H9 (cell line): ENCODE results near the gene GPLD1. TPM values are rescaled to one million over a fixed set of nuclear protein-coding genes. Genes with fewer than 3 reads are reported as not detected.

Experiments
- DNase-seq: peaks from one replicate; pipeline ENCODE4 v3.0.0-alpha.2; 2017
- H2AFZ ChIP-seq: one replicate; pipeline ENCODE4 v1.6.1; 2013; ENCODE audit warnings: mild to moderate bottlenecking, low read length, control low read depth, moderate library complexity
- H2AK5ac ChIP-seq: 2 replicates; pipeline ENCODE4 v1.6.1; 2013; ENCODE audit warnings: low read length, control low read depth, mixed read lengths; ENCODE audit not compliant: insufficient read length
- H2BK120ac ChIP-seq: one replicate; pipeline ENCODE4 v1.6.1; 2013; ENCODE audit warnings: low read depth, mild to moderate bottlenecking, low read length, control low read depth, inconsistent platforms; ENCODE audit not compliant: poor library complexity, severe bottlenecking
- H2BK12ac ChIP-seq: 2 replicates; pipeline ENCODE4 v1.6.1; 2013; ENCODE audit warnings: low read length, control low read depth, mixed read lengths, low read depth; ENCODE audit not compliant: insufficient read length
- H2BK15ac ChIP-seq: 2 replicates; pipeline ENCODE4 v1.6.1; 2013; ENCODE audit warnings: low read depth, low read length, control low read depth
- H2BK20ac ChIP-seq: one replicate; pipeline ENCODE4 v1.6.1; 2013; ENCODE audit warnings: low read depth, mild to moderate bottlenecking, low read length, control low read depth, inconsistent platforms; ENCODE audit not compliant: poor library complexity, severe bottlenecking
- H2BK5ac ChIP-seq: 2 replicates; pipeline ENCODE4 v1.6.1; 2013; ENCODE audit warnings: low read length, control low read depth, mixed read lengths; ENCODE audit not compliant: insufficient read length
- H3K14ac ChIP-seq: 2 replicates; pipeline ENCODE4 v1.6.1; 2013; ENCODE audit warnings: low read length, control low read depth; ENCODE audit not compliant: insufficient read depth
- H3K18ac ChIP-seq: 2 replicates; pipeline ENCODE4 v1.6.1; 2013; ENCODE audit warnings: low read depth, mild to moderate bottlenecking, mixed read lengths, low read length, control low read depth; ENCODE audit not compliant: insufficient read length
- H3K23ac ChIP-seq: 2 replicates; pipeline ENCODE4 v1.6.1; 2013; ENCODE audit warnings: low read length, control low read depth, mixed read lengths, low read depth; ENCODE audit not compliant: insufficient read length
- H3K23me2 ChIP-seq: 2 replicates; pipeline ENCODE4 v1.6.1; 2013; ENCODE audit warnings: low read depth, mild to moderate bottlenecking, mixed read lengths, low read length, control low read depth; ENCODE audit not compliant: insufficient read length, poor library complexity, severe bottlenecking
- H3K27ac ChIP-seq: 2 replicates; pipeline ENCODE4 v1.5.1; 2013; ENCODE audit warnings: low read length, control low read depth, mixed read lengths, low read depth; ENCODE audit not compliant: insufficient read length
- H3K27me3 ChIP-seq: 2 replicates; pipeline ENCODE4 v1.6.1; 2013; ENCODE audit warnings: low read length, control low read depth, inconsistent platforms; ENCODE audit not compliant: insufficient read depth
- H3K4ac ChIP-seq: 2 replicates; pipeline ENCODE4 v1.6.1; 2013; ENCODE audit warnings: low read depth, mild to moderate bottlenecking, control low read depth, inconsistent platforms, low read length, moderate library complexity
- H3K4me1 ChIP-seq: 2 replicates; pipeline ENCODE4 v1.6.1; 2013; ENCODE audit warnings: low read length, control low read depth, inconsistent platforms; ENCODE audit not compliant: insufficient read depth
- H3K4me2 ChIP-seq: 2 replicates; pipeline ENCODE4 v1.6.1; 2013; ENCODE audit warnings: low read length, control low read depth, mixed read lengths; ENCODE audit not compliant: insufficient read length, insufficient read depth
- H3K56ac ChIP-seq: 2 replicates; pipeline ENCODE4 v1.6.1; 2013; ENCODE audit warnings: low read depth, mild to moderate bottlenecking, mixed read lengths, low read length, control low read depth; ENCODE audit not compliant: insufficient read length
- H3K79me1 ChIP-seq: 2 replicates; pipeline ENCODE4 v1.6.1; 2013; ENCODE audit warnings: low read depth, mild to moderate bottlenecking, moderate library complexity, low read length, control low read depth, inconsistent platforms; ENCODE audit not compliant: insufficient read depth, poor library complexity, severe bottlenecking
- H3K79me2 ChIP-seq: 2 replicates; pipeline ENCODE4 v1.6.1; 2013; ENCODE audit warnings: low read length, control low read depth, inconsistent platforms; ENCODE audit not compliant: insufficient read depth
- H3K9ac ChIP-seq: 2 replicates; pipeline ENCODE4 v1.6.1; 2013; ENCODE audit warnings: low read length, control low read depth, mixed read lengths; ENCODE audit not compliant: insufficient read length; ENCODE audit errors: extremely low read depth
- H3K9me3 ChIP-seq: one replicate; pipeline ENCODE4 v1.6.1; 2013; ENCODE audit warnings: low read depth, low read length, inconsistent platforms; ENCODE audit not compliant: control insufficient read depth
- H3T11ph ChIP-seq: one replicate; pipeline ENCODE4 v1.6.1; 2013; ENCODE audit warnings: mild to moderate bottlenecking, low read length, control low read depth, inconsistent platforms
- H4K20me1 ChIP-seq: one replicate; pipeline ENCODE4 v1.6.1; 2013; ENCODE audit not compliant: control insufficient read depth, insufficient read length, insufficient read depth
- H4K5ac ChIP-seq: 2 replicates; pipeline ENCODE4 v1.6.1; 2013; ENCODE audit warnings: low read depth, mild to moderate bottlenecking, mixed read lengths, low read length, control low read depth; ENCODE audit not compliant: insufficient read length
- H4K8ac ChIP-seq: replicated peaks from 2 replicates; pipeline ENCODE4 v1.6.1; 2013; ENCODE audit warnings: low read length, control low read depth, mixed read lengths, low read depth; ENCODE audit not compliant: insufficient read length
- H4K91ac ChIP-seq: 2 replicates; pipeline ENCODE4 v1.6.1; 2013; ENCODE audit warnings: low read depth, mild to moderate bottlenecking, moderate library complexity, mixed read lengths, low read length, control low read depth; ENCODE audit not compliant: insufficient read length
- H3K27ac Mint-ChIP-seq, 3 experiments: 2 replicates in 2 of 3; 3 replicates in 1 of 3; pipeline ENCODE4 v1.8.0; 2020 to 2021; ENCODE audit warnings: mixed read lengths in 3 of 3, mild to moderate bottlenecking in 1 of 3, moderate library complexity in 1 of 3
- H3K27me3 Mint-ChIP-seq: 2 replicates; pipeline ENCODE4 v1.8.0; 2021; ENCODE audit warnings: low read depth, mild to moderate bottlenecking, moderate library complexity, mixed read lengths
- H3K36me3 Mint-ChIP-seq, 3 experiments: 2 replicates in 2 of 3; 3 replicates in 1 of 3; pipeline ENCODE4 v1.8.0; 2020 to 2021; ENCODE audit warnings: low read depth in 3 of 3, mixed read lengths in 3 of 3; ENCODE audit not compliant: insufficient read depth in 1 of 3
- H3K4me1 Mint-ChIP-seq, 2 experiments: 2 replicates each; pipeline ENCODE4 v1.8.0; 2020; ENCODE audit warnings: mixed read lengths in 2 of 2
- H3K4me3 Mint-ChIP-seq, 2 experiments: 2 replicates in 1 of 2; 3 replicates in 1 of 2; pipeline ENCODE4 v1.8.0; 2020 to 2021; ENCODE audit warnings: mild to moderate bottlenecking in 2 of 2, mixed read lengths in 2 of 2, moderate library complexity in 1 of 2
- H3K9me3 Mint-ChIP-seq, 2 experiments: 2 replicates in 1 of 2; 3 replicates in 1 of 2; pipeline ENCODE4 v1.8.0; 2020; ENCODE audit warnings: mild to moderate bottlenecking in 2 of 2, mixed read lengths in 2 of 2, moderate library complexity in 1 of 2
- WGBS: extraction: QIAGEN DNeasy Blood & Tissue Kit; methylation state at CpG from one replicate; pipeline ENCODE4 v1.1.7; 2013; ENCODE audit warnings: missing lambda C conversion rate, low lambda C conversion rate, mixed read lengths; ENCODE audit not compliant: insufficient read length; ENCODE audit errors: extremely low coverage; 5-methylcytosine and 5-hydroxymethylcytosine counted together
- total RNA-seq: library from RNA; stranded (reverse); gene quantifications from 2 replicates; pipeline ENCODE4 v1.2.1, GENCODE V29; 2021
- TF ChIP-seq, protein P1 (sequence below): fragments of 200-600 bp; sonication (generic); conservative IDR thresholded peaks from 3 replicates; pipeline ENCODE4 v1.8.0; 2021; ENCODE audit warnings: antibody characterized with exemption, mild to moderate bottlenecking

Gene GPLD1
- total RNA-seq, 1 experiment from 2014 or later, result 8.0 TPM

DNA sequence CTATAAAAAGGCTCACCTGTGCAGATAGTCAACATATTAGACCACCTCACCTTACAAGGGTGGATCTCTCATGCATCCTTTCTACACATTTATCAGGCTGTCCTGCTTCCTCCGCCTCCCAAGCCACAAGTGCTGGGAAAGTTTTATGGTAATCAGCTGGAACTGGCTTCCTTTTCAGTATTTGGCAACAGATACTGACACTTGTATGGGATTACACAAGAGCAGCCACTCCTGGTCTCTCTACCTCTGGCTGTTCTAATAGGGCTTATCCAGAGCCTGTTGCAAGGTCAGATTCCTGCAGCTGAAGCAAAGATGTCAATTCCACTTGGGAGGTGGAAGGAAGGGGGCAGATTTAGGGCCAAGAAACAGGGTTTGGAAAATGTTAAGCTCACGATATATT lies 503 bp upstream of the GPLD1 start:
- Histone ChIP-seq H2BK5ac (no peak overlapping the region), H4K20me1 (no peaks in the 10 kb centered on the region), H3K23ac (no peak overlapping the region), H2AK5ac (no peak overlapping the region), H3K23me2 (peaks cover 5% of the 10 kb centered on the region), H3K27ac (no peak overlapping the region), H4K5ac (no peak overlapping the region), H4K8ac (no peak overlapping the region), H2BK12ac (no peak overlapping the region), H2AFZ (no peak overlapping the region), H3K79me2 (no peaks in the 10 kb centered on the region), H3K4me2 (no peak overlapping the region), H3K4ac (no peak overlapping the region), H2BK20ac (no peak overlapping the region), H3K4me1 (no peaks in the 10 kb centered on the region), H3K79me1 (no peaks in the 10 kb centered on the region), H4K91ac (no peak overlapping the region), H3T11ph (no peak overlapping the region), H3K56ac (no peak overlapping the region), H3K27me3 (peaks cover 4% of the 10 kb centered on the region; the same call in 1 of the 2 replicates), H3K9ac (no peak overlapping the region), H3K9me3 (no peaks in the 10 kb centered on the region), H3K18ac (no peak overlapping the region), H2BK15ac (no peak overlapping the region), H2BK120ac (no peak overlapping the region), H3K14ac (no peak overlapping the region)
- TF ChIP-seq, protein P1, sequence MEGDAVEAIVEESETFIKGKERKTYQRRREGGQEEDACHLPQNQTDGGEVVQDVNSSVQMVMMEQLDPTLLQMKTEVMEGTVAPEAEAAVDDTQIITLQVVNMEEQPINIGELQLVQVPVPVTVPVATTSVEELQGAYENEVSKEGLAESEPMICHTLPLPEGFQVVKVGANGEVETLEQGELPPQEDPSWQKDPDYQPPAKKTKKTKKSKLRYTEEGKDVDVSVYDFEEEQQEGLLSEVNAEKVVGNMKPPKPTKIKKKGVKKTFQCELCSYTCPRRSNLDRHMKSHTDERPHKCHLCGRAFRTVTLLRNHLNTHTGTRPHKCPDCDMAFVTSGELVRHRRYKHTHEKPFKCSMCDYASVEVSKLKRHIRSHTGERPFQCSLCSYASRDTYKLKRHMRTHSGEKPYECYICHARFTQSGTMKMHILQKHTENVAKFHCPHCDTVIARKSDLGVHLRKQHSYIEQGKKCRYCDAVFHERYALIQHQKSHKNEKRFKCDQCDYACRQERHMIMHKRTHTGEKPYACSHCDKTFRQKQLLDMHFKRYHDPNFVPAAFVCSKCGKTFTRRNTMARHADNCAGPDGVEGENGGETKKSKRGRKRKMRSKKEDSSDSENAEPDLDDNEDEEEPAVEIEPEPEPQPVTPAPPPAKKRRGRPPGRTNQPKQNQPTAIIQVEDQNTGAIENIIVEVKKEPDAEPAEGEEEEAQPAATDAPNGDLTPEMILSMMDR, result no peak
- no CpG with 5 or more reads among the region's 2 CpGs for WGBS
- H3K9me3 Mint-ChIP-seq, result no peaks in the 10 kb centered on the region
- DNase-seq, result no peak
- peaks cover 12% of the 10 kb centered on the region for H3K27me3 Mint-ChIP-seq
- H3K4me3 Mint-ChIP-seq, result no peak overlapping the region
- peak overlapping the region in 1 of 3 experiments; percentile 68; a peak in 1 of 7 replicates for H3K27ac Mint-ChIP-seq
- H3K36me3 Mint-ChIP-seq, result no peaks in the 10 kb centered on the region; a peak in 3 of 7 replicates
- peaks cover 16 to 17% of the 10 kb centered on the region in 2 experiments for H3K4me1 Mint-ChIP-seq
